ENCODE data around the gene NLE1.
"Not testable (repeated sequence)": the region's sequence is repeated elsewhere in the genome, so short reads cannot be mapped to it uniquely, and the experiment has no call there.

NLE1 gene

GRCh38 chr17:35161281-35161761, 19.2 kb upstream of the NLE1 start:
- DNase-seq: no peak

- peak; percentile 47 for DNase-seq
These were observed 18.5 kb upstream of the NLE1 start for GRCh38 chr17:35160354-35161201.

GRCh38 chr17:35159940-35160339, 17.8 kb upstream of the NLE1 start:
- DNase-seq: no peak

- DNase-seq: no peak
These were observed 13.1 kb upstream of the NLE1 start for GRCh38 chr17:35155246-35155645.

GRCh38 chr17:35154196-35155165, 12.4 kb upstream of the NLE1 start:
- DNase-seq: no peak

- DNase-seq: no peak
These were observed 10.5 kb upstream of the NLE1 start for GRCh38 chr17:35152421-35153140.

- not testable (repeated sequence) for DNase-seq
These were observed 9.0 kb upstream of the NLE1 start for GRCh38 chr17:35151080-35151479.

- DNase-seq: no peak
These were observed 7.8 kb upstream of the NLE1 start for GRCh38 chr17:35149941-35150340.

GRCh38 chr17:35148144-35148543, 6.0 kb upstream of the NLE1 start:
- DNase-seq: no peak

GRCh38 chr17:35147375-35147905, 5.3 kb upstream of the NLE1 start, which contains the start of gene UNC45B:
TSS of gene UNC45B (plus strand) at chr17:35147817. CDS start at chr17:35148264, 447 bp downstream.
- DNase-seq: no peak

GRCh38 chr17:35146214-35146833, 4.2 kb upstream of the NLE1 start:
- DNase-seq: no peak

- DNase-seq: no peak
These were observed 2.7 kb upstream of the NLE1 start for GRCh38 chr17:35144840-35145239.

- no peak for DNase-seq
These were observed 329 bp upstream of the NLE1 start for GRCh38 chr17:35142467-35142796.

GRCh38 chr17:35138218-35138617, 3.9 kb downstream of the NLE1 start:
- no peak for DNase-seq

GRCh38 chr17:35135322-35135721, 6.8 kb downstream of the NLE1 start:
- DNase-seq: no peak

GRCh38 chr17:35132816-35133550, 9.1 kb downstream of the NLE1 start:
- no peak for DNase-seq

- DNase-seq: no peak
These were observed 10.0 kb downstream of the NLE1 start for GRCh38 chr17:35132099-35132498.

- no peak for DNase-seq
These were observed 11.7 kb downstream of the NLE1 start for GRCh38 chr17:35130392-35130791.

- DNase-seq: no peak
These were observed 12.1 kb downstream of the NLE1 start for GRCh38 chr17:35129973-35130351.

- DNase-seq: no peak
These were observed 12.7 kb downstream of the NLE1 start for GRCh38 chr17:35129154-35129972.

Data from activated CD8-positive, alpha-beta memory T cell treated with anti-CD3 and anti-CD28 coated beads, Interleukin-2, amount 50 U/mL, for 4 hours (primary cell).